ENCODE measurements around the gene NBL1. TPM values are rescaled to one million over a fixed set of nuclear protein-coding genes. Genes with fewer than 3 reads are reported as not detected.

Gene NBL1
- total and polyA plus RNA-seq, 8 donors: 63.2 to 257 (median 101) TPM

DNA sequence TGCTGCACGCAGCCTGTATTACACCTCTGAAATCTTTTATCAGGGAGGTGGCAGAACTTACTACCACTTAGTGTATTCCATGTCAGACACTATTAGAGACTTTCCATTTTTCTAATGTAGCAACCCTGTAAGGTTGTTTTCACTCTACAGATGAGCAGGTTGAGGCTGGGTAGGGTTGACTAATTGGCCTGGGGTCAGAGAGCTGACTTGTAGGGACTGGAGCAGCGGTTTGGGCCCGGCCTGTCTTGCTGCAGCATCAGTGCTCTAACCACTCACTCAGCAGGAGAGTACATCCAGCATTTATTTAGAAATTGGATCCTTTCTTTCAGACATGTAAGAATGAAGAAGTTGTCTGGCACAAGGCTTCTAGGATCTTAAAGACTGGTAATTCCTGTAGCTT is 25.7 kb upstream of the NBL1 start:
- WGBS, 5 donors: 90 to 98% (median 97%) methylated on average over 3 of the region's 3 CpGs
- no peaks in the 10 kb centered on the region for H3K27me3 ChIP-seq
- peaks cover 12 to 80% (median 49%) of the 10 kb centered on the region in 4 donors for H3K4me1 ChIP-seq
- DNase-seq: no peak
- intact Hi-C loops (cut with DNase I; ENCODE audit: low total_unique reads): no loop called here
- no peak overlapping the region for H3K4me3 ChIP-seq
- H3K27ac ChIP-seq: no peak overlapping the region
- peaks cover 0 to 21% (median 15%) of the 10 kb centered on the region in 4 donors for H3K36me3 ChIP-seq
- no peaks in the 10 kb centered on the region for H3K9me3 ChIP-seq
- TF ChIP-seq EP300 (IDR thresholded peaks at IDR 0.05) (no peak), POLR2A (IDR thresholded peaks at IDR 0.05) (no peak), POLR2AphosphoS5 (IDR thresholded peaks at IDR 0.05) (no peak)
- TF ChIP-seq, protein P1, sequence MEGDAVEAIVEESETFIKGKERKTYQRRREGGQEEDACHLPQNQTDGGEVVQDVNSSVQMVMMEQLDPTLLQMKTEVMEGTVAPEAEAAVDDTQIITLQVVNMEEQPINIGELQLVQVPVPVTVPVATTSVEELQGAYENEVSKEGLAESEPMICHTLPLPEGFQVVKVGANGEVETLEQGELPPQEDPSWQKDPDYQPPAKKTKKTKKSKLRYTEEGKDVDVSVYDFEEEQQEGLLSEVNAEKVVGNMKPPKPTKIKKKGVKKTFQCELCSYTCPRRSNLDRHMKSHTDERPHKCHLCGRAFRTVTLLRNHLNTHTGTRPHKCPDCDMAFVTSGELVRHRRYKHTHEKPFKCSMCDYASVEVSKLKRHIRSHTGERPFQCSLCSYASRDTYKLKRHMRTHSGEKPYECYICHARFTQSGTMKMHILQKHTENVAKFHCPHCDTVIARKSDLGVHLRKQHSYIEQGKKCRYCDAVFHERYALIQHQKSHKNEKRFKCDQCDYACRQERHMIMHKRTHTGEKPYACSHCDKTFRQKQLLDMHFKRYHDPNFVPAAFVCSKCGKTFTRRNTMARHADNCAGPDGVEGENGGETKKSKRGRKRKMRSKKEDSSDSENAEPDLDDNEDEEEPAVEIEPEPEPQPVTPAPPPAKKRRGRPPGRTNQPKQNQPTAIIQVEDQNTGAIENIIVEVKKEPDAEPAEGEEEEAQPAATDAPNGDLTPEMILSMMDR (IDR thresholded peaks at IDR 0.05): no peak

DNA sequence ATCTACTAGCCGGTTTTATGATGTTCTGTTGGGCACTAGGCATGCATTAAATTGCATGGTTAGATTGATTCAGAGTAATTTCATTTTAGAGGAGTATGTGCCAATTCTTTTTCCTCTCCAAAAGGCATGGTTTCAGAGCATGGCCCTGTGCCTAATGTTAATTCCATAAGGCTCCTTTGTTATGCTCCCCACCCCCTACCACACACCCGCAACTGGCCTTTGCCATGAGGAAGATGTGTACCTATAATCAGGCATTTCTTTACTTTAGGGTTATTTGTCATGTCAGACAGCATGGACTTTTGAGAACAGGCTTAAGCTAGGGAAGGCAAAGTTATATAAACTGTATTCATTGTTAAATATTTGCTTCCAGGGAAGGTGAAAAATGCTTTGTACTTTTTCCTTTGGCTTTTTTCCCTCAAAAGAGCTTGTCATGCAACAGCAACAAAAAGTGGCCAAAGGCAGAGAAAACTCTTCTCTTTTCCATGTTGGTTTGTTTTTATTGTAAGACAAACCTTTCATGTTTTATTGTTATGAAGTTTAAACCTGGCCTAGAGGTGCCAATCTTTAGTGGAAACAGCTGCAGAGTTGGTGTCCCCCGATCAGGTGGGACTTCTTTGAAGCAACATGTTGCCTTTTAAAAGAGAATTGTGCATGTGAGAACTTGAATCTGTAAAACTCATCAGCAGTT is 24.3 kb upstream of the NBL1 start:
- Histone ChIP-seq H3K4me1 (peaks cover 12 to 68% (median 40%) of the 10 kb centered on the region in 4 donors), H3K27me3 (no peaks in the 10 kb centered on the region), H3K9me3 (no peaks in the 10 kb centered on the region), H3K36me3 (peaks cover 10 to 32% (median 27%) of the 10 kb centered on the region in 4 donors), H3K27ac (no peak overlapping the region), H3K4me3 (no peak overlapping the region)
- WGBS, 5 donors: 29 to 55% (median 38%) methylated on average over 3 of the region's 3 CpGs
- intact Hi-C loops (cut with DNase I; ENCODE audit: low total_unique reads): no loop called here
- peak in 1 of 2 donors; percentile 65 for DNase-seq
- TF ChIP-seq POLR2A (IDR thresholded peaks at IDR 0.05): no peak

DNA sequence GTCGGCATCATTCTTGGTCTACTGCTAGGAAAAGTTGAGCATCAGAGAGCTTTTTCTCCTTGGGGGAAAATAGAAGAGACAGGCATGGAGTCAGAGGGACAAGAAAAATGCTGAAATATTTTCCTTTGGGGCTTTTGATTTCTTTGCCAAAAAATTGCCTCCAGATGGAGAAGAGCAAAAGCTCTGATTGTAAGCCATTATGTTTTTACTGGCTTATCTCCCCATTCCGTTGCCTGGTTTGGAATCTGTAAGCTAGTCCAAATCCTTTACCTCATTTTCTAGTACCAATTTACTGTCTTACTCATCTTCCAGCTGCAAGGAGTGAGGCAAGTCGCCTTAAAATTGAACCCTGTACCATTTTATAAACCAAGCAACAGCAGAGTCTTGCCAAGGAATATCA is 23.3 kb upstream of the NBL1 start:
- peaks cover 16 to 38% (median 34%) of the 10 kb centered on the region in 4 donors for H3K36me3 ChIP-seq
- intact Hi-C loops (cut with DNase I; ENCODE audit: low total_unique reads): no loop called here
- H3K27ac ChIP-seq: no peak overlapping the region

DNA sequence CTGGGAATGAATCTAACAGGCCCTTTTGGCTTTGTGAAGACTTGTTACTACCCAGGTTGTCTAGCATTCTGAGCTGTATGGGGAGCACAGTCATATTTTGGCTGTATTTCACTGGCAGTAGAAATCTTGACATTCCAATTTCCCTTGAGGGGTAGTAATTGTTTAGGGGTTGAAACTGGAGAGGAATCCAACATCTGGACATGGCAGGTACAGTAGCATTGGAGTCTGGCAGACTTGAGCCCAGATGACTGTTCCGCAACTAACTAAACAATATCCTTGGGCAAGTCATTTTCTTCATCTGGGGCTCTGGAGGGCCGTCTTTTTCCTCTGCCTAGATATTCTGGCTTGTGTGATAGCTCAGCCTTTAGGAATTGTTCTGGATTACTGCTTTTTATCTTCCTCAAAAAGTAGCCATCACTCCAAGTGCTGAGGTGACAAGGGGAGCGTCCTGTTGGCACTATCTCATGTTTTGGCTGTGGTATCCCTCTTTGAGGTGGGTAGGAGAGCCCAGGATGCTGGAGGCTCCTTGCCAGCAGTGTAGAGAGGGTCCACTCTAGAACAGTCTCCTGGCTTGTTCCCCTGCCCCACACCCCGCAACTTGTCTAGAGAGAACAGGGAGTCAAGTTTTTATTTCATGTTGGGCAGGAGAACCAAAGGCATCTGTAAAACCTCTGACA is 22.7 kb upstream of the NBL1 start:
- H3K27ac ChIP-seq: peak overlapping the region in 1 of 5 donors; percentile 11
- H3K4me3 ChIP-seq: no peak overlapping the region
- TF ChIP-seq POLR2A (IDR thresholded peaks at IDR 0.05) (no peak), EP300 (IDR thresholded peaks at IDR 0.05) (no peak), POLR2AphosphoS5 (IDR thresholded peaks at IDR 0.05) (no peak)
- TF ChIP-seq, protein P1 (IDR thresholded peaks at IDR 0.05): no peak
- peaks cover 12 to 66% (median 35%) of the 10 kb centered on the region in 4 donors for H3K4me1 ChIP-seq
- no peaks in the 10 kb centered on the region for H3K9me3 ChIP-seq
- peaks cover 22 to 38% (median 35%) of the 10 kb centered on the region in 4 donors for H3K36me3 ChIP-seq
- H3K27me3 ChIP-seq: no peaks in the 10 kb centered on the region
- WGBS, 5 donors: 89 to 96% (median 92%) methylated on average over 4 of the region's 4 CpGs
- intact Hi-C loops (cut with DNase I; ENCODE audit: low total_unique reads): no loop called here
- DNase-seq: no peak

More for the DNA sequence above, 23.3 kb upstream of the NBL1 start:
- TF ChIP-seq POLR2A (IDR thresholded peaks at IDR 0.05) (no peak), POLR2AphosphoS5 (IDR thresholded peaks at IDR 0.05) (no peak), EP300 (IDR thresholded peaks at IDR 0.05) (no peak)
- TF ChIP-seq, protein P1 (IDR thresholded peaks at IDR 0.05): no peak
- Histone ChIP-seq H3K27me3 (no peaks in the 10 kb centered on the region), H3K4me1 (peaks cover 12 to 64% (median 33%) of the 10 kb centered on the region in 4 donors), H3K4me3 (no peak overlapping the region), H3K9me3 (no peaks in the 10 kb centered on the region)
- DNase-seq: no peak
- 74 to 84% (median 80%) methylated on average over 3 of the region's 3 CpGs for WGBS, 5 donors
